GM12875 (cell line): ENCODE measurements around the gene CTDP1.

ENCODE experiments used
- H3K4me3 ChIP-seq: one replicate; pipeline ENCODE4 v1.5.1; 2011; ENCODE audit warnings: low read depth, low read length, control low read depth
- CTCF ChIP-seq: IDR thresholded peaks from 2 replicates; pipeline ENCODE4 v1.5.1; 2011; ENCODE audit warnings: low read depth, mild to moderate bottlenecking, control low read depth, inconsistent platforms, low read length, moderate library complexity, borderline replicate concordance; ENCODE audit not compliant: insufficient read depth

Gene CTDP1

GRCh38 chr18:79796016-79796415 lies 116.4 kb downstream of the CTDP1 start:
- TF ChIP-seq CTCF: no peak
- H3K4me3 ChIP-seq: no peak overlapping the region

- TF ChIP-seq CTCF: no peak
- no peak overlapping the region for H3K4me3 ChIP-seq
Measured at GRCh38 chr18:79796531-79797405, 117.2 kb downstream of the CTDP1 start.

- no peak within 1 kb of the TSS for H3K4me3 ChIP-seq
- peak; percentile 39; the same call in 1 of the 2 replicates for TF ChIP-seq CTCF
Measured at GRCh38 chr18:79797518-79798345, 118.1 kb downstream of the CTDP1 start, which contains the start of gene KCNG2. Gene KCNG2 (plus strand): TSS chr18:79797938. CDS start chr18:79863668, 65,730 bp downstream.

GRCh38 chr18:79798346-79798998 lies 118.9 kb downstream of the CTDP1 start:
- no peak overlapping the region for H3K4me3 ChIP-seq

GRCh38 chr18:79798999-79799370 lies 119.4 kb downstream of the CTDP1 start:
- no peak overlapping the region for H3K4me3 ChIP-seq
- TF ChIP-seq CTCF: no peak

More at GRCh38 chr18:79798346-79798998, 118.9 kb downstream of the CTDP1 start:
- TF ChIP-seq CTCF: no peak

GRCh38 chr18:79799619-79800370 lies 120.2 kb downstream of the CTDP1 start:
- H3K4me3 ChIP-seq: no peak overlapping the region
- TF ChIP-seq CTCF: no peak
